ENCODE measurements around the gene GOLGA3.

- TF ChIP-seq TAF1 (IDR thresholded peaks at IDR 0.05; ENCODE audit: low read depth) (no peak), EGR1 (IDR thresholded peaks at IDR 0.05) (no peak), ZBTB7A (IDR thresholded peaks at IDR 0.05; ENCODE audit: low read depth) (no peak), CREB1 (IDR thresholded peaks at IDR 0.05; ENCODE audit: low read depth) (no peak), FOXM1 (IDR thresholded peaks at IDR 0.05; ENCODE audit: borderline replicate concordance, low read depth) (no peak)
- TF ChIP-seq, protein P1, sequence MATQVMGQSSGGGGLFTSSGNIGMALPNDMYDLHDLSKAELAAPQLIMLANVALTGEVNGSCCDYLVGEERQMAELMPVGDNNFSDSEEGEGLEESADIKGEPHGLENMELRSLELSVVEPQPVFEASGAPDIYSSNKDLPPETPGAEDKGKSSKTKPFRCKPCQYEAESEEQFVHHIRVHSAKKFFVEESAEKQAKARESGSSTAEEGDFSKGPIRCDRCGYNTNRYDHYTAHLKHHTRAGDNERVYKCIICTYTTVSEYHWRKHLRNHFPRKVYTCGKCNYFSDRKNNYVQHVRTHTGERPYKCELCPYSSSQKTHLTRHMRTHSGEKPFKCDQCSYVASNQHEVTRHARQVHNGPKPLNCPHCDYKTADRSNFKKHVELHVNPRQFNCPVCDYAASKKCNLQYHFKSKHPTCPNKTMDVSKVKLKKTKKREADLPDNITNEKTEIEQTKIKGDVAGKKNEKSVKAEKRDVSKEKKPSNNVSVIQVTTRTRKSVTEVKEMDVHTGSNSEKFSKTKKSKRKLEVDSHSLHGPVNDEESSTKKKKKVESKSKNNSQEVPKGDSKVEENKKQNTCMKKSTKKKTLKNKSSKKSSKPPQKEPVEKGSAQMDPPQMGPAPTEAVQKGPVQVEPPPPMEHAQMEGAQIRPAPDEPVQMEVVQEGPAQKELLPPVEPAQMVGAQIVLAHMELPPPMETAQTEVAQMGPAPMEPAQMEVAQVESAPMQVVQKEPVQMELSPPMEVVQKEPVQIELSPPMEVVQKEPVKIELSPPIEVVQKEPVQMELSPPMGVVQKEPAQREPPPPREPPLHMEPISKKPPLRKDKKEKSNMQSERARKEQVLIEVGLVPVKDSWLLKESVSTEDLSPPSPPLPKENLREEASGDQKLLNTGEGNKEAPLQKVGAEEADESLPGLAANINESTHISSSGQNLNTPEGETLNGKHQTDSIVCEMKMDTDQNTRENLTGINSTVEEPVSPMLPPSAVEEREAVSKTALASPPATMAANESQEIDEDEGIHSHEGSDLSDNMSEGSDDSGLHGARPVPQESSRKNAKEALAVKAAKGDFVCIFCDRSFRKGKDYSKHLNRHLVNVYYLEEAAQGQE (IDR thresholded peaks at IDR 0.05; ENCODE audit: low read depth): no peak
Measured at GRCh38 chr12:132747395-132747794, 81.3 kb downstream of the GOLGA3 start.
